Measurements from ENCODE around the gene DENND4B.
A peak's percentile ranks its signal among the peaks of the same experiment; 100 is the strongest.

The DENND4B gene

DNA sequence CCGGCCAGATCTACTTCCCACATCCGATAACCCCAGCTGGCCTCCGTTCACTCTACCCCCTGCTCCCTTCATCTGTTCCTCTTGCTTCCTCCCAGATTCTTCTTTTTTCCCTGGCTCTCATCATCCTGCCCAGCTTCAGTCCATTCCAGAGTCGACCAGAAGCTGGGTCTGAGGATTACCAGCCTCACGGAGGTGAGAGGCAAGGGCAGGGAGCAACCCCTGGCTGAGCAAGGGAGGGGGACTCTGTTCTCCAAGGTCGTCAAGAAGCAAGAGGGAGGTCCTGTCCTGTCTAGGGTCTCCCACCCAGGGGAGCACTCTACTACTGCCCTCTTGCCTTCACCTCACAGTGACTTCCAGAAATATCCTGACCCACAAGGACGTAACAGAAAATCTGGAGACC, 27.0 kb upstream of the DENND4B start:
- H3K27me3 ChIP-seq (ENCODE audit: insufficient read depth, low read depth, severe bottlenecking), result no peaks in the 10 kb centered on the region
- H3K27ac ChIP-seq, result no peak overlapping the region
- DNase-seq, result no peak
- TF ChIP-seq, protein P1, sequence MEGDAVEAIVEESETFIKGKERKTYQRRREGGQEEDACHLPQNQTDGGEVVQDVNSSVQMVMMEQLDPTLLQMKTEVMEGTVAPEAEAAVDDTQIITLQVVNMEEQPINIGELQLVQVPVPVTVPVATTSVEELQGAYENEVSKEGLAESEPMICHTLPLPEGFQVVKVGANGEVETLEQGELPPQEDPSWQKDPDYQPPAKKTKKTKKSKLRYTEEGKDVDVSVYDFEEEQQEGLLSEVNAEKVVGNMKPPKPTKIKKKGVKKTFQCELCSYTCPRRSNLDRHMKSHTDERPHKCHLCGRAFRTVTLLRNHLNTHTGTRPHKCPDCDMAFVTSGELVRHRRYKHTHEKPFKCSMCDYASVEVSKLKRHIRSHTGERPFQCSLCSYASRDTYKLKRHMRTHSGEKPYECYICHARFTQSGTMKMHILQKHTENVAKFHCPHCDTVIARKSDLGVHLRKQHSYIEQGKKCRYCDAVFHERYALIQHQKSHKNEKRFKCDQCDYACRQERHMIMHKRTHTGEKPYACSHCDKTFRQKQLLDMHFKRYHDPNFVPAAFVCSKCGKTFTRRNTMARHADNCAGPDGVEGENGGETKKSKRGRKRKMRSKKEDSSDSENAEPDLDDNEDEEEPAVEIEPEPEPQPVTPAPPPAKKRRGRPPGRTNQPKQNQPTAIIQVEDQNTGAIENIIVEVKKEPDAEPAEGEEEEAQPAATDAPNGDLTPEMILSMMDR (IDR thresholded peaks at IDR 0.05; ENCODE audit: low read depth, low read length), result no peak
- H3K9me3 ChIP-seq (ENCODE audit: severe bottlenecking), result no peaks in the 10 kb centered on the region
- no peak overlapping the region for H3K4me3 ChIP-seq (ENCODE audit: low read depth, low read length)
- H3K36me3 ChIP-seq, result peaks cover 59% of the 10 kb centered on the region

DNA sequence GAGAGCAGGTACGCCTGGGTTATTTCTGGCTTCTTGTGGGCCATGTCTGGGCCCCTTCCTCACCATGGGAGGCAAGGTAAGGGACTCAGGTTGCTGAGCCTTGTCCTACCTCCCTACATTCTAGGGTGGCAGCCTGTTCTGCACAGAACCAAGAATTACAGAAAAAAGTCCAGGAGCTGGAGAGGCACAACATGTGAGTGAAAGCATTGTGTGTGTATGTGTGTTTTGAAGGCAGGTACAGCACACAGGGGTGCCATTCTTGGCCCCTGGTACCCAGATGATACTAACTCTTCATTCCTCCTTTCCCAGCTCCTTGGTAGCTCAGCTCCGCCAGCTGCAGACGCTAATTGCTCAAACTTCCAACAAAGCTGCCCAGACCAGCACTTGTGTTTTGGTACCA, 26.6 kb upstream of the DENND4B start:
- Histone ChIP-seq H3K9me3 (ENCODE audit: severe bottlenecking) (no peaks in the 10 kb centered on the region), H3K27ac (no peak overlapping the region), H3K4me3 (ENCODE audit: low read depth, low read length) (no peak overlapping the region), H3K36me3 (peaks cover 59% of the 10 kb centered on the region), H3K27me3 (ENCODE audit: insufficient read depth, low read depth, severe bottlenecking) (no peaks in the 10 kb centered on the region)
- TF ChIP-seq, protein P1 (IDR thresholded peaks at IDR 0.05; ENCODE audit: low read depth, low read length), result no peak
- no peak for DNase-seq

DNA sequence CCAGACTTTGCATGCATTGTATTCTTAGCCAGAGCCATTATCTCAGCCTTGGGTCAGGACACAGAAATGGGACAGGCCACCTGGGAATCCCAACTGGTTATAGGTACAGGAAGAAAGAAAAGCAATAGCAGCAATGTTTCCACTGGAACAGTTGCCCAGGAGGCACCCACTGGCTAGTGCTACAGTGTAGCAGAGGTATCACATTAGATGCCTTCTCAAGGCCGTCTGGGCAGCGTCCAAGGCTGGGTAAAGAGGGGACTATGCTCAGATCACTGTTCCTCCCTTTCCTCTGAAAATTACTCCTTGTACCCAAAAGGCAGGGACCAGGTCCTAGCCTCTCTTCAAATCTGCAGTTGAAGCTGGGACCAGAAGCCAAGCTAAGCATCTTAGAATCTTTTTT, 23.8 kb upstream of the DENND4B start:
- no peaks in the 10 kb centered on the region for H3K9me3 ChIP-seq (ENCODE audit: severe bottlenecking)
- H3K27ac ChIP-seq, result no peak overlapping the region
- H3K27me3 ChIP-seq (ENCODE audit: insufficient read depth, low read depth, severe bottlenecking), result no peaks in the 10 kb centered on the region
- no peak overlapping the region for H3K4me3 ChIP-seq (ENCODE audit: low read depth, low read length)
- DNase-seq, result no peak
- peaks cover 62% of the 10 kb centered on the region for H3K36me3 ChIP-seq
- TF ChIP-seq, protein P1 (IDR thresholded peaks at IDR 0.05; ENCODE audit: low read depth, low read length), result no peak

DNA sequence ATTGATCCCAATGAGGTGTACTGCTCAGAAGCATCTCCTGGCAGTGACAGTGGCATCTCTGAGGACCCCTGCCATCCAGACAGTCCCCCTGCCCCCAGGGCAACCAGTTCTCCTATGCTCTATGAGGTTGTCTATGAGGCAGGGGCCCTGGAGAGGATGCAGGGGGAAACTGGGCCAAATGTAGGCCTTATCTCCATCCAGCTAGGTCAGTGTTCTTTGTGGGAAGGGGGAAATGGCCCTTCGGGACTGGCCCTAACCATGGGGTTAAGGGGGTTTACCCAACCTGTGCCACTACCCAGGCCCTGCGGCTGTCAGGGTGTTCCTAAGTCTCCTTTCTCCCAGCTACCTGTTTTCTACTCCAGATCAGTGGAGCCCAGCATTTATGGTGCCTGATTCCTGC, 22.5 kb upstream of the DENND4B start:
- H3K4me3 ChIP-seq (ENCODE audit: low read depth, low read length), result peak overlapping the region; percentile 73
- H3K27me3 ChIP-seq (ENCODE audit: insufficient read depth, low read depth, severe bottlenecking), result no peaks in the 10 kb centered on the region
- peaks cover 48% of the 10 kb centered on the region for H3K36me3 ChIP-seq
- no peak for DNase-seq
- TF ChIP-seq, protein P1 (IDR thresholded peaks at IDR 0.05; ENCODE audit: low read depth, low read length), result no peak
- peak overlapping the region; percentile 98 for H3K27ac ChIP-seq
- no peaks in the 10 kb centered on the region for H3K9me3 ChIP-seq (ENCODE audit: severe bottlenecking)

DNA sequence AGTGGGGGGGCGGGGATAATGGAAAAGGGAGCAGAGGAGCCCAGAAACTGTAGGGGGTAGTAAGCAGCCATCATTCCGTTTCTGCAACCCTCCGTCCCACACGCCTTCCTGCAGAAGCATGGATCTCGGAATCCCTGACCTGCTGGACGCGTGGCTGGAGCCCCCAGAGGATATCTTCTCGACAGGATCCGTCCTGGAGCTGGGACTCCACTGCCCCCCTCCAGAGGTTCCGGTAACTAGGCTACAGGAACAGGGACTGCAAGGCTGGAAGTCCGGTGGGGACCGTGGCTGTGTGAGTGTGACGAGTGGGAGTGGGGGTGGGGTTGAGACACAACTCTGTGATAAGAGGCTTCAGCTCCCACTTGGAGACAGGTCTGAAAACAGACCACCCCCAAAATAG, 21.9 kb upstream of the DENND4B start:
- Histone ChIP-seq H3K27ac (peak overlapping the region; percentile 98), H3K4me3 (ENCODE audit: low read depth, low read length) (peak overlapping the region; percentile 73), H3K36me3 (peaks cover 42% of the 10 kb centered on the region), H3K9me3 (ENCODE audit: severe bottlenecking) (no peaks in the 10 kb centered on the region), H3K27me3 (ENCODE audit: insufficient read depth, low read depth, severe bottlenecking) (no peaks in the 10 kb centered on the region)
- DNase-seq, result peak; percentile 71
- TF ChIP-seq, protein P1 (IDR thresholded peaks at IDR 0.05; ENCODE audit: low read depth, low read length), result 0 out of 2 replicates have a peak, but pooled peaks have one; percentile 2

DNA sequence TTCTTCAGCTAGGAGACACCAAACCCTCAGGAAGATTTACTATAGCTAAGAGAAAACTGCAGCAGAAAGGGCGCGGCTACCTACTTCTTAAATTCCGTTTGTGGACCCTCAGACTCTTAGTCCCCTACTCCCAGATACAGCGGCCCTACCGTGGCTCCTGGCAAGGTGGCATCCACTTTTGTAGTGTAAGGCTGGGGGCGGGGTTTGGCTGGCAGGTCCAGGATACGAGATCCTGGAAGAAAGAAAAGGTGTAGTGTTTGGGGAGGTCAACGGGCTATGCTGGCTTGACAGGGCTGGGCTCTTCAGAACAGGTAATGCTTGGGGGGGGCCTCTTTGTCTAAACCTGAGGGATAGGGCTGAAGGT, 21.5 kb upstream of the DENND4B start:
- peak; percentile 74 for DNase-seq
- peaks cover 38% of the 10 kb centered on the region for H3K36me3 ChIP-seq
- peak overlapping the region; percentile 73 for H3K4me3 ChIP-seq (ENCODE audit: low read depth, low read length)
- TF ChIP-seq, protein P1 (IDR thresholded peaks at IDR 0.05; ENCODE audit: low read depth, low read length), result no peak
- peak overlapping the region; percentile 98 for H3K27ac ChIP-seq
- H3K27me3 ChIP-seq (ENCODE audit: insufficient read depth, low read depth, severe bottlenecking), result no peaks in the 10 kb centered on the region
- no peaks in the 10 kb centered on the region for H3K9me3 ChIP-seq (ENCODE audit: severe bottlenecking)
